ENCODE results near the gene TSC2. TPM values are rescaled to one million over a fixed set of nuclear protein-coding genes. Genes with fewer than 3 reads are reported as not detected.
A peak's percentile ranks its signal among the peaks of the same experiment; 100 is the strongest.

TSC2 gene
- total and polyA plus RNA-seq, 2 of the 13 experiments (the other 11 are each of a cell fraction or from before 2014, with no cell fraction given) = 19.6 to 40.4 TPM

- TF ChIP-seq KLF12 (CRISPR knock-in tag; IDR thresholded peaks at IDR 0.05; ENCODE audit: borderline replicate concordance) (no peak), AGO2 (optimal IDR thresholded peaks at IDR 0.05; ENCODE audit: low read depth, low read length) (no peak), IRF2 (CRISPR knock-in tag; IDR thresholded peaks at IDR 0.05) (no peak), MTA1 (CRISPR knock-in tag; IDR thresholded peaks at IDR 0.05; ENCODE audit: borderline replicate concordance) (no peak), KLF15 (CRISPR knock-in tag; IDR thresholded peaks at IDR 0.05; ENCODE audit: borderline replicate concordance) (no peak), NONO (IDR thresholded peaks at IDR 0.05) (no peak), NONO (CRISPR knock-in tag; conservative IDR thresholded peaks at IDR 0.05) (no peak), ZNF253 (CRISPR knock-in tag; IDR thresholded peaks at IDR 0.05; ENCODE audit: borderline replicate concordance) (no peak), TBL1XR1 (IDR thresholded peaks at IDR 0.05; ENCODE audit: borderline replicate concordance, low read length, partially characterized antibody) (no peak)
Measured at GRCh38 chr16:2095315-2095853, 47.6 kb downstream of the TSC2 start (continued).

GRCh38 chr16:2095918-2096582 lies 48.3 kb downstream of the TSC2 start:
- no peaks in the 10 kb centered on the region for H3K9me3 ChIP-seq (ENCODE audit: low read length)
- in situ Hi-C loops (cut with HindIII; ENCODE audit: extremely low pct_ligation_motif_present, low pct_unique_long_range_greater_than_20kb) (no loop called here), intact Hi-C loops (cut with micrococcal nuclease; ENCODE audit: unreplicated experiment) (no loop called here)
- H3K9ac ChIP-seq (ENCODE audit: insufficient read depth, low read depth, low read length) = no peak overlapping the region
- WGBS (ENCODE audit: low lambda C conversion rate) = 97% methylated on average over 17 of the region's 23 CpGs
- no peaks in the 10 kb centered on the region for H3K79me2 ChIP-seq (ENCODE audit: insufficient read depth, low read length)
- no peak for ATAC-seq
- no TSS peak for BruUV-seq (replicated peaks)
- H3K4me1 ChIP-seq (ENCODE audit: insufficient read depth, low read length) = no peaks in the 10 kb centered on the region
- H3K4me3 ChIP-seq (replicated peaks in 1 of 3; ENCODE audit: insufficient read depth in 1 of 3, low read depth in 2 of 3, low read length in 3 of 3) = no peak overlapping the region
- TF ChIP-seq SMAD9 (CRISPR knock-in tag; IDR thresholded peaks at IDR 0.05) = no peak
- no peak for TF ChIP-seq ZNF225 (CRISPR knock-in tag; IDR thresholded peaks at IDR 0.05)
- peak; percentile 35 for TF ChIP-seq AGO2 (optimal IDR thresholded peaks at IDR 0.05; ENCODE audit: low read depth, low read length)
- no peak for TF ChIP-seq ZNF143 (CRISPR knock-in tag; IDR thresholded peaks at IDR 0.05)
- FAIRE-seq = no peak
- CTCF ChIA-PET (ENCODE audit: low intra/inter-chr PET ratio, low total read pairs) = no interaction called here
- no peak overlapping the region for H2AFZ ChIP-seq (ENCODE audit: low read length)
- H3K36me3 ChIP-seq (replicated peaks in 1 of 2; ENCODE audit: control insufficient read depth in 1 of 2, insufficient read depth in 2 of 2, low read length in 2 of 2) = peaks cover 4 to 22% of the 10 kb centered on the region in 2 experiments; a peak in 4 of 5 replicates
- H4K20me1 ChIP-seq (ENCODE audit: insufficient read depth, low read length) = no peaks in the 10 kb centered on the region
- H3K27ac ChIP-seq (ENCODE audit: extremely low read length, insufficient read depth, low read length) = no peak overlapping the region
- H3K27me3 ChIP-seq (ENCODE audit: control insufficient read depth in 1 of 2, insufficient read depth in 2 of 2, low read length in 2 of 2) = no peaks in the 10 kb centered on the region
- POLR2A ChIA-PET = no interaction called here
- no peak for DNase-seq (ENCODE audit: low spot score)
- no peak overlapping the region for H3K4me2 ChIP-seq (ENCODE audit: low read depth, low read length)
